GM23248 (cell line): ENCODE results near the gene PRKAG1. TPM values are rescaled to one million over a fixed set of nuclear protein-coding genes. Genes with fewer than 3 reads are reported as not detected.

Experiments used
- DNase-seq: peaks from one replicate; pipeline ENCODE4 v3.0.0-alpha.2; 2015
- H2AFZ ChIP-seq: fragments of 200-600 bp; sonication (generic); 2 replicates; pipeline ENCODE4 v1.6.1; 2016; ENCODE audit warnings: antibody characterized with exemption
- H3F3A ChIP-seq: fragments of 200-600 bp; sonication (generic); 2 replicates; pipeline ENCODE4 v1.6.1; 2016; ENCODE audit warnings: mild to moderate bottlenecking, antibody characterized with exemption, mixed run types; ENCODE audit not compliant: insufficient read depth
- H3K27ac ChIP-seq: fragments of 200-600 bp; sonication (generic); 2 replicates; pipeline ENCODE4 v1.5.1; 2016; ENCODE audit warnings: mild to moderate bottlenecking
- H3K27me3 ChIP-seq: fragments of 200-600 bp; sonication (generic); replicated peaks from 2 replicates; pipeline ENCODE4 v1.6.1; 2016; ENCODE audit warnings: mild to moderate bottlenecking; ENCODE audit not compliant: insufficient read depth
- H3K36me3 ChIP-seq: fragments of 200-600 bp; sonication (generic); 2 replicates; pipeline ENCODE4 v1.6.1; 2016; ENCODE audit warnings: low read depth, mild to moderate bottlenecking
- H3K4me1 ChIP-seq: fragments of 200-600 bp; sonication (generic); 2 replicates; pipeline ENCODE4 v1.6.1; 2016; ENCODE audit warnings: mild to moderate bottlenecking; ENCODE audit not compliant: insufficient read depth
- H3K4me2 ChIP-seq: fragments of 200-600 bp; sonication (generic); one replicate; pipeline ENCODE4 v1.6.1; 2016; ENCODE audit warnings: mild to moderate bottlenecking; ENCODE audit not compliant: unreplicated experiment
- H3K4me3 ChIP-seq: fragments of 200-600 bp; sonication (generic); 2 replicates; pipeline ENCODE4 v1.5.1; 2016; ENCODE audit warnings: mild to moderate bottlenecking
- H3K79me2 ChIP-seq: fragments of 200-600 bp; sonication (generic); 2 replicates; pipeline ENCODE4 v1.6.1; 2016; ENCODE audit warnings: mild to moderate bottlenecking; ENCODE audit not compliant: insufficient read depth
- H3K9ac ChIP-seq: fragments of 200-600 bp; sonication (generic); 2 replicates; pipeline ENCODE4 v1.6.1; 2016; ENCODE audit warnings: mild to moderate bottlenecking
- H3K9me2 ChIP-seq: fragments of 200-600 bp; sonication (generic); 2 replicates; pipeline ENCODE4 v1.6.1; 2016; ENCODE audit warnings: mixed run types, mild to moderate bottlenecking, moderate library complexity; ENCODE audit not compliant: insufficient read depth
- H3K9me3 ChIP-seq: fragments of 200-600 bp; sonication (generic); one replicate; pipeline ENCODE4 v1.6.1; 2017; ENCODE audit warnings: low read depth
- H4K20me1 ChIP-seq: fragments of 200-600 bp; sonication (generic); 2 replicates; pipeline ENCODE4 v1.6.0; 2016; ENCODE audit not compliant: insufficient read depth
- EZH2 ChIP-seq: fragments of 200-600 bp; sonication (generic); IDR thresholded peaks from 2 replicates; pipeline ENCODE4 v1.6.1; 2018; ENCODE audit warnings: antibody characterized with exemption, mild to moderate bottlenecking; ENCODE audit not compliant: insufficient read depth, poor library complexity, severe bottlenecking
- EZH2phosphoT487 ChIP-seq: fragments of 200-600 bp; sonication (generic); IDR thresholded peaks from 2 replicates; pipeline ENCODE4 v1.6.1; 2018; ENCODE audit warnings: antibody characterized with exemption, moderate library complexity, mild to moderate bottlenecking, low read depth; ENCODE audit not compliant: insufficient read depth
- WGBS, 2 experiments: methylation state at CpG; one replicate each; pipeline ENCODE4 v1.1.6; 2015 to 2017; ENCODE audit warnings: low lambda C conversion rate in 2 of 2, low coverage in 1 of 2; ENCODE audit errors: missing lambda C conversion rate in 2 of 2; 5-methylcytosine and 5-hydroxymethylcytosine counted together
- in situ Hi-C: fragments of 300-500 bp; cut with MboI; formaldehyde crosslinking; loops from 2 replicates; pipeline ENCODE4 v1.15.0; 2020
- polyA plus RNA-seq: library from polyadenylated mRNA; unstranded; fragments of >200 nt; fragmentation: Nextera tagmentation; extraction: Ambion mirVana; gene quantifications from 2 replicates; pipeline ENCODE4 v1.2.1, GENCODE V29; 2016
- total RNA-seq: library from RNA; depleted of rRNA; stranded (reverse); fragments of >200 nt; shearing (Covaris generic); gene quantifications from 2 replicates; pipeline ENCODE4 v1.2.3, GENCODE V29; 2014

Gene PRKAG1
- total and polyA plus RNA-seq, 2 experiments from 2014 or later: 62.5 to 91.3 TPM

- Histone ChIP-seq H3K27ac (no peak overlapping the region), H3K27me3 (peaks cover 78% of the 10 kb centered on the region), H3K9me2 (no peaks in the 10 kb centered on the region), H3K9me3 (no peaks in the 10 kb centered on the region), H3K36me3 (no peaks in the 10 kb centered on the region), H3F3A (no peaks in the 10 kb centered on the region), H3K9ac (no peak overlapping the region), H3K4me3 (no peak overlapping the region), H3K4me2 (no peak overlapping the region), H4K20me1 (no peaks in the 10 kb centered on the region), H3K79me2 (no peaks in the 10 kb centered on the region), H3K4me1 (peaks cover 11% of the 10 kb centered on the region; the same call in 1 of the 2 replicates), H2AFZ (no peak overlapping the region)
- in situ Hi-C loops: no loop called here
- TF ChIP-seq EZH2: no peak
- no peak for TF ChIP-seq EZH2phosphoT487
- 54 to 65% methylated on average over 6 of the region's 6 CpGs for WGBS, 2 experiments
- no peak for DNase-seq
These were observed 36.0 kb downstream of the PRKAG1 start for GRCh38 chr12:48982397-48983080.

- no peak overlapping the region for H3K4me3 ChIP-seq
- WGBS, 2 experiments: 9 to 11% methylated on average over 13 of the region's 13 CpGs
- H3K36me3 ChIP-seq: no peaks in the 10 kb centered on the region
- H3K4me2 ChIP-seq: no peak overlapping the region
- no peaks in the 10 kb centered on the region for H3K9me2 ChIP-seq
- in situ Hi-C loops: no loop called here
- no peaks in the 10 kb centered on the region for H3K79me2 ChIP-seq
- no peak for TF ChIP-seq EZH2
- TF ChIP-seq EZH2phosphoT487: no peak; the same call in 1 of the 2 replicates
- peaks cover 70% of the 10 kb centered on the region for H3K27me3 ChIP-seq
- H3F3A ChIP-seq: 0 out of 2 replicates have a peak, but pooled peaks cover 2% of the 10 kb centered on the region
- H3K27ac ChIP-seq: no peak overlapping the region
- H3K9ac ChIP-seq: no peak overlapping the region
- no peaks in the 10 kb centered on the region for H4K20me1 ChIP-seq
- H3K4me1 ChIP-seq: peaks cover 13% of the 10 kb centered on the region; the same call in 1 of the 2 replicates
- no peaks in the 10 kb centered on the region for H3K9me3 ChIP-seq
- DNase-seq: no peak
- H2AFZ ChIP-seq: no peak overlapping the region
These were observed 36.8 kb downstream of the PRKAG1 start for GRCh38 chr12:48981757-48982157.

- Histone ChIP-seq H3K36me3 (no peaks in the 10 kb centered on the region), H3K4me2 (no peak overlapping the region), H3K4me3 (no peak overlapping the region), H3K4me1 (peaks cover 13% of the 10 kb centered on the region; the same call in 1 of the 2 replicates), H2AFZ (no peak overlapping the region), H3K79me2 (no peaks in the 10 kb centered on the region), H3K27ac (no peak overlapping the region), H3K9me2 (no peaks in the 10 kb centered on the region), H3K9me3 (no peaks in the 10 kb centered on the region), H3K9ac (no peak overlapping the region), H4K20me1 (no peaks in the 10 kb centered on the region), H3K27me3 (peaks cover 69% of the 10 kb centered on the region), H3F3A (0 out of 2 replicates have a peak, but pooled peaks cover 3% of the 10 kb centered on the region)
- 3 to 5% methylated on average over 63 to 89 of the region's 91 CpGs for WGBS, 2 experiments
- TF ChIP-seq EZH2: no peak
- TF ChIP-seq EZH2phosphoT487: no peak
- in situ Hi-C loops: no loop called here
- DNase-seq: peak; percentile 66
These were observed 37.4 kb downstream of the PRKAG1 start for GRCh38 chr12:48980953-48981756.

- no peak for DNase-seq
- H3K27me3 ChIP-seq: peaks cover 64% of the 10 kb centered on the region
- peaks cover 13% of the 10 kb centered on the region; the same call in 1 of the 2 replicates for H3K4me1 ChIP-seq
- H3F3A ChIP-seq: 0 out of 2 replicates have a peak, but pooled peaks cover 3% of the 10 kb centered on the region
- in situ Hi-C loops: no loop called here
- WGBS, 2 experiments: 3 to 4% methylated on average over 46 of the region's 46 CpGs
- no peaks in the 10 kb centered on the region for H3K79me2 ChIP-seq
- TF ChIP-seq EZH2phosphoT487 (peak; percentile 32; the same call in 1 of the 2 replicates), EZH2 (peak; percentile 98)
- no peak overlapping the region for H3K4me2 ChIP-seq
- H3K9me3 ChIP-seq: no peaks in the 10 kb centered on the region
- H3K4me3 ChIP-seq: no peak overlapping the region
- H3K9ac ChIP-seq: no peak overlapping the region
- no peaks in the 10 kb centered on the region for H4K20me1 ChIP-seq
- H3K27ac ChIP-seq: no peak overlapping the region
- no peaks in the 10 kb centered on the region for H3K9me2 ChIP-seq
- no peaks in the 10 kb centered on the region for H3K36me3 ChIP-seq
- H2AFZ ChIP-seq: no peak overlapping the region
These were observed 38.1 kb downstream of the PRKAG1 start for GRCh38 chr12:48980389-48980952.
